Embryonic facial prominence (tissue), 1 donor: ENCODE results near the gene CNOT4.
A peak's percentile ranks its signal among the peaks of the same experiment; 100 is the strongest.

ENCODE experiments used
- DNase-seq: peaks from one replicate; pipeline ENCODE4 v3.0.0-alpha.2; 2016; ENCODE audit errors: extremely low spot score

The CNOT4 gene, protein sequence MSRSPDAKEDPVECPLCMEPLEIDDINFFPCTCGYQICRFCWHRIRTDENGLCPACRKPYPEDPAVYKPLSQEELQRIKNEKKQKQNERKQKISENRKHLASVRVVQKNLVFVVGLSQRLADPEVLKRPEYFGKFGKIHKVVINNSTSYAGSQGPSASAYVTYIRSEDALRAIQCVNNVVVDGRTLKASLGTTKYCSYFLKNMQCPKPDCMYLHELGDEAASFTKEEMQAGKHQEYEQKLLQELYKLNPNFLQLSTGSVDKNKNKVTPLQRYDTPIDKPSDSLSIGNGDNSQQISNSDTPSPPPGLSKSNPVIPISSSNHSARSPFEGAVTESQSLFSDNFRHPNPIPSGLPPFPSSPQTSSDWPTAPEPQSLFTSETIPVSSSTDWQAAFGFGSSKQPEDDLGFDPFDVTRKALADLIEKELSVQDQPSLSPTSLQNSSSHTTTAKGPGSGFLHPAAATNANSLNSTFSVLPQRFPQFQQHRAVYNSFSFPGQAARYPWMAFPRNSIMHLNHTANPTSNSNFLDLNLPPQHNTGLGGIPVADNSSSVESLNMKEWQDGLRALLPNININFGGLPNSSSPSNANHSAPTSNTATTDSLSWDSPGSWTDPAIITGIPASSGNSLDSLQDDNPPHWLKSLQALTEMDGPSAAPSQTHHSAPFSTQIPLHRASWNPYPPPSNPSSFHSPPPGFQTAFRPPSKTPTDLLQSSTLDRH

GRCh38 chr7:135509839-135510591, at the start of gene CNOT4:
TSS of gene CNOT4 (minus strand) at chr7:135510102. CDS start at chr7:135438331, 71,771 bp downstream.
- peak; percentile 94 for DNase-seq

DNA sequence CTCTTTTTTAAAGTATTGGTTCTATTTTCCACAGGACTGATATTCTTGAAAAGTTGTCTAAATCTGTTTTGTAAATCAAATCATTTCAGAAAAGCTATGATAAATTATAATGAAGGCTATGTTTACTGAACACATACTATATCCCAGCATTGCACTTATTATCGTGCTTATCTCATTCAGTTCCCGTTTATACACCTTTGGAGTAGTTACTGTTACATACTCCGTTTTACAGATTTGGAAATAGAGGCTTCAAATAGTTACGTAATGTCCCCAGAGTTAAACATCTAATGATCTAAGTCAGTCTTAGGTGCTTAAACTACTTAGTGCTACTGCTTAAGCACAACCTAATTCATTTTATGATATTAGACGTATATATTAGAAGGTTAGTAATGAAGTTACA, 49.0 kb upstream of the CNOT4 start:
- no peak for DNase-seq

DNA sequence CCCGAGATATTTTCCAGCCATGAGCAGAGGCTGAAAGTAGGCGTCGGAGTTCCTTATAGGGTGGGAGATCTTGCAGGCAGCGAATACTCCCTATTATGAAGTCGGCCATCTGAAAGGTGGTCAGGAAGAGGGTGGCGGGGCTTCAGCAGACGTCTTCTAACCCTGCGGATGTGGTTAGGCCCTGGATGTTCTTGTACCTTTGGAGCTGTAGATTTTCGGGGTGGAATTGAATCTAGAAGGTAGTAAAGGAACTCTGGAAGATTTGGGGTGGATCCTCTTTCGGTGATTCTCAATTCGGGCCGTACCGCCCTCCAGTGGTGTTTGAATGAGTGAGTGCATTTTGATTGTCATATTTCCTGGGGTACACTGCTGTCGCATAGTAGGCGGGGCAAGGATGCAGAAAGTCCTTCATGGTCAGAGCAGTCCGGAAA, 48.5 kb upstream of the CNOT4 start:
- DNase-seq, result no peak

DNA sequence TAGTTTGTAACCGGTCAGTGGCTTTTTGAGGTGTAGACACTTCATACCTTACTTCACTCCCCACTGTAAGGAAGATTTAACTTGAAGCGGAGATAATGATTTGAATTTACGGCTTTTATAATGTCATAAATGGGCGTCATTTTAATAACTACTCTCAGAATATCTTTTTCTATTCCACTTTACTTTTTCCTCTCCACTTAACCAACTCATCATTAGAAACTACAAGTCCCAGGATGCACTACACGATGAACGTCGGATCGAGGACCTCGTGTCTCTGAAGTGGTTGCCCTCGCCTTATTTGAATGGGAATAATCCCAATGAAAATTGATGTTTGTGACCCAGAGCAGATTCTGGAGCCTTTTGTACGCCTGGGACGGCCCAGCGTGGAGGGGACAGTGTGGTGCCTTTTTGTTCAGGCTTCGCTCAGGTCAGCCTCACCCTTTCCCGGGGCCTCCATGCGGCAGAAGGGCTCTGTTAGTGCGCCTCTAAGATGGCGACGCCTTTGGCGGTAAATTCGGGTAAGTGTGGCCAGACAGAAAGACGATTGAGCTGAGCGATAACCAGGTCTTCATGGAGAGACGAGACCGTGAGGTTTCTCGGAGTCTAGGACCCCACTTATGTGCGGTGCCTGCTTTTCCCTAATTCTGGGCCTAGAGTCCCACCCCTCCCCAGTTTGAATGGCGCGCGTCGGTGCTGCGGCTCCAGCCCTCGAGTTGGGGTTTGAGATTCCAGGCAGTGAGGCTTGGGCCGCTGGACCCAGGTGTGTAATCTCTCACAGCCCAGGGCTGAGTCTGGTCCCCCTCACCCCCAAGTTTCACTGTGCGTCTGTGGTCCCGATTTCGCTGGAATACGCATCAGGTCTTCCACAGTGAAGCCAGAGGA, 47.8 kb upstream of the CNOT4 start, which contains the start of gene NUP205:
Gene NUP205 (plus strand): TSS at position 463 of the 882 bp plus-strand sequence. CDS start 28 bp downstream, at position 491.
- DNase-seq, result peak; percentile 77

GRCh38 chr7:135553346-135553745, 43.4 kb upstream of the CNOT4 start:
- no peak for DNase-seq

DNA sequence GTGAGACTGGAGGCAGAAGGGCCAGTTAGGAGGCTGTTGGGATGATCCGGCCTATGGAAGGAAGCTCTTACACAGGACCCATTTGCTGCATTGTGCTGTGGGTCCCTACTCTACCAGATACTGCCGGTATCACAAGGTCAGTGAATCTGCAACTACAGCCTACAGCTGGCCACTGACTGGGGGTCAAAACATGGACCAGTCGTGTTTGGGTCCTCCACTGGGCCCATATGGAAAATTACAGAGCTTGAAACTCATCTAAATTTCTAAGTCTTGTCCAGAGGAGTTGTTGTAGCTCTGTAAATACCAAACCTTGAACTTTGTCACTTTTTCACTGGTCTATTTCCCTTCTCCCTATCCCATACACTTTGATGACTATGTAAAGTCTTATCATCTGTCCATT, 42.2 kb upstream of the CNOT4 start:
- no peak for DNase-seq

DNA sequence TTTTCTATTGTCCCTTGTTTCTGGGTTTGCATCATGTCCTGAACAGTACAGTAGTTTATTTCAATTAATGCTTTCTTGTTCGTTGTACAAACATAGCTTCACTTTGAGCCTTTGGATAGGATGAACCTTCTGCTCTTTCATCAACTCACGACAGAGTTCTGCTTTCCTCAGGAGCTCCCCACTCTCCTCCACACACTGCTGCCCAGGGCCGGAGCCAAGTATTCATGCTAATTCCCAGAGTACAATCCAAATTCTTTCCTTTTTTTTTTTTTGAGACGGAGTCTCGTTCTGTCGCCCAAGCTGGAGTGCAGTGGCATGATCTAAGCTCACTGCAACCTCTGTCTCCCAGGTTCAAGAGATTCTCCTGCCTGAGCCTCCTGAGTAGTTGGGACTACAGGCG, 40.3 kb upstream of the CNOT4 start:
- no peak for DNase-seq

- no peak for DNase-seq
Observed at GRCh38 chr7:135541029-135541428, 31.1 kb upstream of the CNOT4 start.

DNA sequence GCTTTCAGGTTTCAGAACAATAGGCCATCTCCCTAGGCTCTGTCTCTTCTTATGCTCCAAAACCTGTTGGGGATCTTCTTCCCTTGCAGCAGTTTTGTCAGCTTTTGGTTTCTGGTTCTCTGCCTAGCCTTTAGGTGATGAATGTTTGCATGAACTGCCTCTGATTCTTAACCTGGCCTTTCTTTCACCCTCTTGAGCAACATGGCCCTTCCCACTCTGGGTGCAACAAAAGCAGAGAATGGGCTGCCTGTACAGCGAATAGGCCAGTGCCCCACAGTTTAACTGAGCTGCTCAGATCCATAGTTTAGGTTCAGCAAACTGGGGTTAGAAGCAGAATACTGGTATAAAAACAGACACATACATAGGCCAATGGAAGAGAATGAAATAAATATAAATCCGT, 29.7 kb upstream of the CNOT4 start:
- no peak for DNase-seq

- no peak for DNase-seq
Observed at GRCh38 chr7:135538376-135538775, 28.5 kb upstream of the CNOT4 start.

DNA sequence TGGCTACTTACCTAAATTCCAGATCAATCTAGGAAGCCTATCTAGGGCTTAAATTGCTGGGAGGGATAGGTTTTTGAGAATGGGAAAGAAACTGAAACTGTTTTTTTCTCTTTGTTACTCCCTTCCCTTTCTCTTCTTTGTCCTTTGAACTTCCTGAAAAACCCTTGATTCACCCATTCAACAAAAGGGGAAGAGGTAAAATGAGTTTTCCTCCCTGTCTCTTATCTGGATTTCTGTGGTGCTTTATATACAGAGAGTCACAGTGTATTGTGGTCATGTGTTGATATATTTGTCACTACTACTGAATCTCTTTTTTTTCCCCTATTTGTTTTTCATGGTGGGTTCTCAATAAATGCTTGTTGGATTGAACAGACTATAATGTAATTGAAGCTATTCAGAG, 28.0 kb upstream of the CNOT4 start:
- no peak for DNase-seq

DNA sequence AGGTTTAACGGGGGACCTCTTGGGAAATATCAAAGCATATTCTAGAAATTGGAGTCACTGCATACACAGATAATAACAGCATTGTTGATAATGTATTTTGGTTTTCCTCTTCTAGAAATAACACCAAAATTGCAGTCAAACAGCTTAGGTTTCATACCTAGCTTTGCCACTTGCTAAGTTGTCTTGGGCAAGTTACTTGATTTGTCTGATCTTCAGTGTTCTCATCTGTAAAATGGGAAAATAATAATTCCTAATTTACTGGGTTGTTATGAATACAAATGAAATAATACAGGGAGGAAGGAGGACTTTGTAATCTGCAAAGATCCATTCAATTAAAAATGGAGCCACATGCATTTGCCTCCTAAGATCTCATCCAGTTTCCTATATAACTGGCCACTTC, 27.6 kb upstream of the CNOT4 start:
- DNase-seq, result no peak

DNA sequence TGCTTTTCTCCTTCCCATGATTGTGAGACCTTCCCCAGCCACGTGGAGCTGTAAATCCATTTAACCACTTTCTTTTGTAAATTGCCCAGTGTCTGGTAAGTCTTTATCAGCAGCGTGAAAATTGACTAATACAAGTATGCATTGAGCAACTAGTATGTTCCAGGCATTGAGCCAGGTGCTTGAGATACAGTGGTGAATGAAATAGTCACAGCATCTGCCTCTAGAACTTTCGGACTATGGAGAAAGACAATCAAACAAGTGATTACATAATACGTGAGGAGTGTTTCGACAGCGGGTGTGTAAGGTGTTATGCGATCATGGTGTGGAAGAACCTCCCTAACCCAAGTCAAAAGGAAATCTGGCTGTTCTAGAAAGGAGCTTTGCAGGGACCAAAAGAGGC, 26.2 kb upstream of the CNOT4 start:
- no peak for DNase-seq

DNA sequence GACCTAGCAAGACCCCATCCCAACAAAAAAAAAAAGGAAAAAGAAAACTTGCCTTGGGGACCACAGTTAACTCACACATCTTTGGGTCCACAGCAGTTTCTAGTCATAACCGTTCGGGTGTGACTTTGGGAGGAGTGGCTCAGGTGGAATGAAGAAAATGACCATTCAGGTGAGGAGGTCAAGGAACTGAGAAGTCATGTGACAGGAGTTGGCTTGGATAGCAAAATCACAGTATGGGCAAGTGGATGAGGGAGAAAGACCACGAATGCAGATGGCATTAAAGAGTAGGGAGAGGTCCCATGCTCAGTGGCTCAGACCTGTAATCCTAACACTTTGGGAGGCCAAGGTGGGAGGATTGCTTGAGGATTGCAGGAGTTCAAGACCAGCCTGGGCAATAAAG, 17.1 kb upstream of the CNOT4 start:
- no peak for DNase-seq

GRCh38 chr7:135525426-135525825, 15.5 kb upstream of the CNOT4 start:
- DNase-seq, result no peak

DNA sequence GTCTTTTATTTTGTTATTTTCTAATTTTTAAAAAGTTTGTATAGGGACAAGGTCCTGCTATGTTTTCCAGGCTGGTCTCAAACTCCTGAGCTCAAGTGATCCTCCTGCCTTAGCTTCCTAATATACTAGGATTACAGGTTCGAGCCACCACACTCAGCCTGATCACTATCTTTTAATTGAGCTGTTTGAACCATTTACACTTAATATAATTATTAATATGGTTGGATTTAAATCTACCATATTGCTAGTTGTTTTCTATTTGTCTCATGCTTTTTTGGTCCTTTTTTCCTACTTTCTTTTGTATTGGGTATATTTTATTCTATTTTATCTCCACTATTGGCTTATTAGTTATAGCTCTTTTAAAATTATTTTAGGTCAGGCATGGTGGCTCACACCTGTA, 13.2 kb upstream of the CNOT4 start:
- no peak for DNase-seq

DNA sequence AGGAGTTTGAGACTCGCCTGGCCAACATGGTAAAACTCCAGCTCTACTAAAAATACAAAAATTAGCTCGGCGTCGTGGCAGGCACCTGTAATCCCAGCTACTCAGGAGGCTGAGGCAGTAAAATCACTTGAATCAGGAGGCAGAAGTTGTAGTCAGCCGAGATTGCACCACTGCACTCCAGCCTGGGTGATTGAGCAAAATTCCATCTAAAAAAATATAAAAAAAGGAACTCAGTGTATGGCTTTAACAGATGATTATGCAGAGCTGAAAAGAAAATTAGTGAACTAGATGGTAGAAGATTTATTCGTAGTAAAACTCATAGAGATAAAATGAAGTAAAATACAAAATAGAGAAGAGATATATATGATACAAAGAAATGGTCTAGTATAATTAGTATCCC, 12.6 kb upstream of the CNOT4 start:
- DNase-seq, result no peak

- DNase-seq, result no peak
Observed at GRCh38 chr7:135519871-135520270, 10.0 kb upstream of the CNOT4 start.

DNA sequence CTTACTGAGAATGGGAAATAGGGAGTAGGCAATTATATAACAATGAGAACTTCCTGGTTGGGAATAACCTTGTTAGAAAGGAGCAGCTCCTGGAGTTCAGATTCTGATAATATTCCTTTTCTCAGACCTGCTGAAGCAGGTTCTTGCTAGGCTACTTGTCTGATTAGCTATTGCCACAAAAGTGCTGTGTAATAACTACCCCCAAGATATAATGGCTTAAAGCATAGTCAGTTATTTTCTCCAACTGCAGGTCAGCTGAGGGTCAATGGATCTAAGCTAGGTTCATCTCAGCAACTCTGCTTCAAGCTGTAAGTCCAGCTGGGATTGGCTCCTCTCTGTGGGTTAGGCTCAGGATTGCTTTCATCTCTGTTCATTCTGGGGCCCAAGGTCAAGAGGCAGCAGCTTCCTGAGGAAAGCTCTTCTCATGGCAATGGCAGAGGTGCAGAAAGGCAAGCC, 9.4 kb upstream of the CNOT4 start:
- DNase-seq, result no peak

DNA sequence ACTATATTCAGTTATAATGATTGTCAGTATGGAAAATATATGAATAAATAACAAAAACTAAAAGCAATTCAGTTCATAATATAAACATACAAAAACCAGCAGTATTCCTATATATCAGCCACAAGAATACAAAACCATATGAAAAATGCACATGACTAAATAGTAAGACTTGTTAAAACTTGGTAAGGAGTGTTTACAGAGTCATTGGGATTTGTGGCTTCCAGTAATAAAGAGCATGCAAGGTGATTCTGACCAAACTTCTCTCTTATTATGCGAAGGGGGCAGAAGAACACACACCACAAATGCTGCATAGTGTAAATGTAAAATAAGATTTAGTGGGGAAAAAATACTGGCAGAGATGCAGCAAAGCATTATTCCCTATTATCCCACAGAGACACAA, 8.8 kb upstream of the CNOT4 start:
- DNase-seq, result no peak

DNA sequence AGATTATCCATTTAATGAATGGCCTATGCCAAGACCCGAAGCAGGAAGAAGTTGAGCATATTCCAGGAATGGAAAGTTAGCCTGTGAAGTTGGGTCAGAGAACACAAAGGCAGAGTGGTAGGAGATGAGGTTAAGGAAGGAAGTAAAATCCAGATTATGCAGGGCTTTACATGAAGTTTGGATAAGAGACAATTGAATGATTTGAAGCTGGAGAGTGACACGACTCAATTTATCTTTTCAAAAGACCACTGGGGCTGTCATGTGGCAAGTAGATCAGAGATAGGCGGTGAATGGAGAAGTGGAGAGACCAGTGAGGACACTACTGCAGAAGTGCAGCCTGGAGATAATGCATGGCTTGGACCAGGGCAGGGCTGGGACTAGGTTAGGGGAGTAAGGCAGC, 7.2 kb upstream of the CNOT4 start:
- DNase-seq, result no peak
